Adrenal gland (tissue), 19 donors: ENCODE measurements around the gene TSPAN13. TPM values are rescaled to one million over a fixed set of nuclear protein-coding genes. Genes with fewer than 3 reads are reported as not detected.

Experiments
- DNase-seq, 7 donors: peaks; one replicate each; pipeline ENCODE4 v3.0.0-alpha.2; 2019 to 2020
- H3K27ac ChIP-seq, 5 donors: fragments of 200-600 bp; sonication (generic) in 4 of 5; 1 replicate in 3 of 5; 2 replicates in 2 of 5; pipeline versions ENCODE4 v1.5.1 to v1.8.0; 2016 to 2020; ENCODE audit warnings: mild to moderate bottlenecking in 1 of 5
- H3K27me3 ChIP-seq: fragments of 200-600 bp; 2 replicates; pipeline ENCODE4 v1.8.0; 2021
- H3K36me3 ChIP-seq, 2 donors: fragments of 200-600 bp; replicated peaks in 1 of 2; 1 replicate in 1 of 2; 2 replicates in 1 of 2; pipeline versions ENCODE4 v1.5.1 to v1.8.0; 2018 to 2022
- H3K4me1 ChIP-seq, 2 donors: fragments of 200-600 bp; replicated peaks in 1 of 2; 1 replicate in 1 of 2; 2 replicates in 1 of 2; pipeline versions ENCODE4 v1.5.1 to v1.8.0; 2018 to 2021
- H3K4me3 ChIP-seq, 4 donors: fragments of 200-600 bp; sonication (generic) in 3 of 4; one replicate each; pipeline ENCODE4 v1.5.1; 2016 to 2018
- H3K9me3 ChIP-seq, 3 donors: fragments of 200-600 bp; sonication (generic) in 1 of 3; replicated peaks in 1 of 3; 1 replicate in 2 of 3; 2 replicates in 1 of 3; pipeline versions ENCODE4 v1.5.1 to v1.8.0; 2016 to 2021
- POLR2A ChIP-seq, 2 donors: fragments of 450-650 bp; IDR thresholded peaks; one replicate each; pipeline ENCODE4 v1.6.1; 2017; ENCODE audit warnings: antibody characterized with exemption in 2 of 2, mild to moderate bottlenecking in 2 of 2, moderate library complexity in 1 of 2
- WGBS, 4 donors: extraction: QIAGEN DNeasy Blood & Tissue Kit in 2 of 4; methylation state at CpG; one replicate each; pipeline versions ENCODE4 v1.1.5 to v1.1.7; 2013 to 2017; 5-methylcytosine and 5-hydroxymethylcytosine counted together
- intact Hi-C, 2 donors: fragments of 100-400 bp; cut with DNase I; formaldehyde crosslinking; loops; one replicate each; pipeline versions ENCODE4 v1.14.1 to v1.15.0; 2022 to 2023
- long read RNA-seq, 10 donors: library from polyadenylated mRNA in 3 of 10; unstranded in 2 of 10; stranded (forward) in 1 of 10; transcript quantifications; one replicate each; pipeline ENCODE4 v2.0.0 and lab custom pipeline, GENCODE V29; 2021 to 2026
- polyA plus RNA-seq, 3 donors: library from polyadenylated mRNA; stranded (reverse); fragments of 200-250 nt in 2 of 3; fragments of 350-450 nt in 1 of 3; fragmentation: Illumina TruSeq in 1 of 3; extraction: RNeasy Lipid Tissue Mini Kit (QIAGEN cat#74804) in 1 of 3; gene quantifications; one replicate each; pipeline ENCODE4 v1.2.3, GENCODE V29; 2013 to 2014
- total RNA-seq, 9 donors: library from RNA; depleted of rRNA in 4 of 9; stranded (reverse); fragments of >200 nt in 4 of 9; fragments of 120-200 nt in 1 of 9; fragmentation: NEBNext Ultra II Directional in 1 of 9; extraction: Animal tissue kit (Norgen Biotek cat#: 25700) in 1 of 9; gene quantifications; one replicate each; pipeline versions ENCODE4 v1.1.0 to v1.2.4, GENCODE V29; 2013 to 2023
- TF ChIP-seq, protein P1 (sequence below), 6 experiments: fragments of 450-650 bp in 4 of 6; fragments of 200-600 bp in 2 of 6; sonication (generic) in 1 of 6; IDR thresholded peaks; 1 replicate in 5 of 6; 2 replicates in 1 of 6; pipeline versions ENCODE4 v1.5.1 to v1.8.0; 2016 to 2021; ENCODE audit warnings: antibody characterized with exemption in 6 of 6, mild to moderate bottlenecking in 2 of 6, moderate library complexity in 1 of 6
- donor health status: healthy with polysubstance abuse.
- donor health status: Bipolar disorder and iron deficiency.
- donor health status: DM: yes; HTN: yes; CAD: no.
- donor health status: DM: no; HTN: no; CAD: no.
- donor health status: DM: no; HTN: no; CAD: no.
- donor health status: DM: yes; HTN: yes; CAD: no.

The TSPAN13 gene
- 100 to 1,000 TPM in 1 of 9 donors, 10 to 100 TPM in 8; 19.3 to 119 (median 49.4) TPM for total RNA-seq
- 10 to 100 TPM; 53.6 to 71.4 (median 68.2) TPM for polyA plus RNA-seq
- long read RNA-seq, donor 1, transcript TSPAN13-201 (6 exons, 2,093 nt) = major isoform, 60 of 65 reads
- long read RNA-seq, donor 1, partial matches to known transcripts = 5 of 65 reads
- long read RNA-seq, donor 1, other reads (novel, unspliced or antisense) = 0 of 65 reads
- long read RNA-seq, donor 2, transcript TSPAN13-201 (6 exons, 2,093 nt) = major isoform, 26 of 26 reads
- long read RNA-seq, donor 2, partial matches to known transcripts = 0 of 26 reads
- long read RNA-seq, donor 2, other reads (novel, unspliced or antisense) = 0 of 26 reads
- long read RNA-seq, donor 3, transcript TSPAN13-201 (6 exons, 2,093 nt) = major isoform, 56 of 102 reads
- long read RNA-seq, donor 3, partial matches to known transcripts = 46 of 102 reads
- long read RNA-seq, donor 3, other reads (novel, unspliced or antisense) = 0 of 102 reads
- long read RNA-seq, donor 4, transcript TSPAN13-201 (6 exons, 2,093 nt) = major isoform, 31 of 33 reads
- long read RNA-seq, donor 4, partial matches to known transcripts = 1 of 33 reads
- long read RNA-seq, donor 4, other reads (novel, unspliced or antisense) = 1 of 33 reads
- long read RNA-seq, donor 5, transcript TSPAN13-201 (6 exons, 2,093 nt) = major isoform, 196 of 201 reads
- long read RNA-seq, donor 5, partial matches to known transcripts = 1 of 201 reads
- long read RNA-seq, donor 5, other reads (novel, unspliced or antisense) = 4 of 201 reads
- long read RNA-seq, donor 6, transcript TSPAN13-201 (6 exons, 2,093 nt) = major isoform, 37 of 44 reads
- long read RNA-seq, donor 6, partial matches to known transcripts = 1 of 44 reads
- long read RNA-seq, donor 6, other reads (novel, unspliced or antisense) = 6 of 44 reads
- long read RNA-seq, donor 7, transcript TSPAN13-201 (6 exons, 2,093 nt) = major isoform, 20 of 41 reads
- long read RNA-seq, donor 7, partial matches to known transcripts = 21 of 41 reads
- long read RNA-seq, donor 7, other reads (novel, unspliced or antisense) = 0 of 41 reads
- long read RNA-seq, donor 8, transcript TSPAN13-201 (6 exons, 2,093 nt) = major isoform, 82 of 82 reads
- long read RNA-seq, donor 8, partial matches to known transcripts = 0 of 82 reads
- long read RNA-seq, donor 8, other reads (novel, unspliced or antisense) = 0 of 82 reads
- long read RNA-seq, donor 9, transcript TSPAN13-201 (6 exons, 2,093 nt) = major isoform, 36 of 36 reads
- long read RNA-seq, donor 9, partial matches to known transcripts = 0 of 36 reads
- long read RNA-seq, donor 9, other reads (novel, unspliced or antisense) = 0 of 36 reads
- long read RNA-seq, donor 10, transcript TSPAN13-201 (6 exons, 2,093 nt) = major isoform, 24 of 37 reads
- long read RNA-seq, donor 10, partial matches to known transcripts = 13 of 37 reads
- long read RNA-seq, donor 10, other reads (novel, unspliced or antisense) = 0 of 37 reads

DNA sequence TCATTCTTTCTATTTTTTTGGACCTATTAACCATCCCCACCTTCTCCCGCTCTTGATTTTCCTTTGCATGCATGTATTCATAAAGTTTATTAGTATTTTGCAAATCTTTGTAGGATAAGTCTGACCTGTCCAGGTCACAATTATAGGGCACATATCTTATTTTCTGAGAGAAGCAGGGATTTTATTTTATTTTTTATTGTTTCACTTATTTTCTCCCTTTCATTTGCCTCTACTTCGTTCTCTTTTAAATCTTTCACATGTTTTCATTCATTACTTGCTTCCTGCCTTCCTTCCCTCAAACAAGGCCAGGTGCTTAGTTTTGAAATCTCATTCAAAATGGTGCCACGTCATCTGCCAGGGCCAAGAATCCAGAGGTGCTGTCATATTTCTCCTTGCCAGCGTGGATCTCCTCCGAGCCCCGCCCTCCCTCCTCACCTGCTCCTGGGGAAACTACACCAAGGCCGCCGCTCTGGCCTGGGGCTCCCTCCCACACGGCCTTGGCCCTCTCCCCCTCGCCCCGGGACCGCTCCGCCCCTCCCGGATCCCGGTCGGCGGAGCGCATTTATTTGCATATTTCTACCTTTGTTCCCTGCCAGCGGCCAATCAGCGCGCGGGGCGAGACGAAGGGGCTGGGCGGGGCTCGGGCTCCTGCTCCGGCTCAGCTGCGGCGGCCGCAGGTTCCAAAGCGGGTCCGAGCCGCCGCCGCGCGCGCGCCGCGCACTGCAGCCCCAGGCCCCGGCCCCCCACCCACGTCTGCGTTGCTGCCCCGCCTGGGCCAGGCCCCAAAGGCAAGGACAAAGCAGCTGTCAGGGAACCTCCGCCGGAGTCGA, at the start of gene TSPAN13:
Gene TSPAN13 (plus strand): TSS at position 654 of the 830 bp plus-strand sequence. CDS start 213 bp downstream, outside the sequence.
- intact Hi-C loops = no loop called here
- WGBS, 4 donors = 3 to 8% (median 4%) methylated on average over 17 to 48 of the region's 48 CpGs
- no peaks in the 10 kb centered on the region for H3K9me3 ChIP-seq
- TF ChIP-seq POLR2A (IDR thresholded peaks at IDR 0.05) = peak; percentile 10 to 77
- TF ChIP-seq, protein P1, sequence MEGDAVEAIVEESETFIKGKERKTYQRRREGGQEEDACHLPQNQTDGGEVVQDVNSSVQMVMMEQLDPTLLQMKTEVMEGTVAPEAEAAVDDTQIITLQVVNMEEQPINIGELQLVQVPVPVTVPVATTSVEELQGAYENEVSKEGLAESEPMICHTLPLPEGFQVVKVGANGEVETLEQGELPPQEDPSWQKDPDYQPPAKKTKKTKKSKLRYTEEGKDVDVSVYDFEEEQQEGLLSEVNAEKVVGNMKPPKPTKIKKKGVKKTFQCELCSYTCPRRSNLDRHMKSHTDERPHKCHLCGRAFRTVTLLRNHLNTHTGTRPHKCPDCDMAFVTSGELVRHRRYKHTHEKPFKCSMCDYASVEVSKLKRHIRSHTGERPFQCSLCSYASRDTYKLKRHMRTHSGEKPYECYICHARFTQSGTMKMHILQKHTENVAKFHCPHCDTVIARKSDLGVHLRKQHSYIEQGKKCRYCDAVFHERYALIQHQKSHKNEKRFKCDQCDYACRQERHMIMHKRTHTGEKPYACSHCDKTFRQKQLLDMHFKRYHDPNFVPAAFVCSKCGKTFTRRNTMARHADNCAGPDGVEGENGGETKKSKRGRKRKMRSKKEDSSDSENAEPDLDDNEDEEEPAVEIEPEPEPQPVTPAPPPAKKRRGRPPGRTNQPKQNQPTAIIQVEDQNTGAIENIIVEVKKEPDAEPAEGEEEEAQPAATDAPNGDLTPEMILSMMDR (IDR thresholded peaks at IDR 0.05) = no peak
- H3K36me3 ChIP-seq = no peaks in the 10 kb centered on the region
- peak within 1 kb of the TSS; percentile 13 to 80 (median 65) for H3K27ac ChIP-seq
- peak within 1 kb of the TSS; percentile 48 to 84 (median 64) for H3K4me3 ChIP-seq
- no peaks in the 10 kb centered on the region for H3K27me3 ChIP-seq
- H3K4me1 ChIP-seq = peaks cover 0 to 6% of the 10 kb centered on the region in 2 donors
- DNase-seq = peak; percentile 88 to 92 (median 89)

DNA sequence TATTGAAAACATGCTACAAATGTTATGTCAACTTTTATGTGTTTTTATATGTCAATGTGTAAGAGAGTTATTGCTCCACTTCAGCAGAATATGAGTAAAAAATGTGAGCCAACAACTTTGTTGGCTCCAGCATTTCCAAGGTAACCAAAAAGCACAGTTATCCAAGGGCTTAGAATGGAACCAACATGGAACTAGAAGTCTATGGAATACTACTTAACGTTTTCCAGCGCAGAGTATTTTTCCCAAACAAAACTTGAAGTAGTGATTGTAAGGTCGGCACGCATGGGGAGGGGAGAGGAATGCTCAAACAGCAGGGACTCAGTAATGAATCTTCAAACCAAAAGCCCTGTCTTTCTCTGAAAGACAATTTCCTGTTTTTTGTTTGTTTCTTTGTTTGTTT, 45.0 kb upstream of the TSPAN13 start:
- H3K4me3 ChIP-seq = no peak overlapping the region
- 86 to 93% (median 91%) methylated on average over 4 of the region's 4 CpGs for WGBS, 4 donors
- intact Hi-C loops = no loop called here
- no peaks in the 10 kb centered on the region for H3K27me3 ChIP-seq
- TF ChIP-seq, protein P1 (IDR thresholded peaks at IDR 0.05) = no peak
- no peak for TF ChIP-seq POLR2A (IDR thresholded peaks at IDR 0.05)
- peaks cover 0 to 6% of the 10 kb centered on the region in 2 donors for H3K36me3 ChIP-seq
- no peaks in the 10 kb centered on the region for H3K4me1 ChIP-seq
- H3K27ac ChIP-seq = no peak overlapping the region
- H3K9me3 ChIP-seq = no peaks in the 10 kb centered on the region
- DNase-seq = no peak

DNA sequence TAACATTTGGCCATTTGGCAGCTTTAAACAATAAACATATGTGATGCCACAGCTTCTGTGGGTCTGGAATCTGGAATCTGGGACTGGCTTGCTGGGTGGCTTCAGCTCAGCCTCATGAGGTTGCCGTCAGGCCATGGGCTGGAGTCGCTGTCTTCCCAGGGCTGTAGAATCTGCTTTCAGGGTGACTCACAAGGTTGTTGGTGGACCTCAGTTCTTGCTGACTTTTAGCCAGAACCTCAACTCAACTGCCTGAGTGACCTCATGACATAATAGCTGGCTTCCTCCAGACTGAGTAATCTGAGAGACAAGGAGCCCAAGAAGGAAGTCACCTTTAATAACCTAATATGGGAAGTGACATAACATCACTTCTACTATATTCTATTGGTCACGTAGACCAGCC, 44.6 kb upstream of the TSPAN13 start:
- peak; percentile 32 to 71 (median 63) for DNase-seq
- 42 to 73% (median 60%) methylated on average over 3 of the region's 3 CpGs for WGBS, 4 donors
- intact Hi-C loops = no loop called here
- Histone ChIP-seq H3K27ac (no peak overlapping the region), H3K4me3 (no peak overlapping the region), H3K27me3 (no peaks in the 10 kb centered on the region), H3K9me3 (no peaks in the 10 kb centered on the region), H3K36me3 (peaks cover 0 to 6% of the 10 kb centered on the region in 2 donors), H3K4me1 (no peaks in the 10 kb centered on the region)
- TF ChIP-seq POLR2A (IDR thresholded peaks at IDR 0.05) = no peak
- TF ChIP-seq, protein P1 (IDR thresholded peaks at IDR 0.05) = no peak
